ENCODE measurements around the gene GSTP1.

Gene GSTP1

GRCh38 chr11:67632175-67632981 lies 48.8 kb downstream of the GSTP1 start:
- no peak for DNase-seq

- DNase-seq, result no peak
Measured at GRCh38 chr11:67632982-67633755, 49.6 kb downstream of the GSTP1 start.

GRCh38 chr11:67633758-67634365 lies 50.2 kb downstream of the GSTP1 start:
- no peak for DNase-seq

- DNase-seq, result no peak
Measured at GRCh38 chr11:67634366-67635230, 51.0 kb downstream of the GSTP1 start.

GRCh38 chr11:67635231-67635521 lies 51.6 kb downstream of the GSTP1 start:
- DNase-seq, result no peak
